Pancreas (tissue), 10 donors: ENCODE results near the gene TSSK2. TPM values are rescaled to one million over a fixed set of nuclear protein-coding genes. Genes with fewer than 3 reads are reported as not detected.

Experiments
- ATAC-seq, 4 donors: fragments of 200-7000 bp; cut with Tn5 transposase; one replicate each; pipeline versions ENCODE4 v1.8.0 to v1.9.1; 2020; ENCODE audit warnings: mild to moderate bottlenecking in 4 of 4, moderate library complexity in 4 of 4
- DNase-seq, 6 donors: peaks; one replicate each; pipeline ENCODE4 v3.0.0-alpha.2; 2020
- FAIRE-seq: peaks from 2 replicates; lab custom pipeline; 2012; peaks lifted over from hg19 to GRCh38; lab: Jason Lieb, UNC
- H3K27ac ChIP-seq, 4 donors: fragments of 200-600 bp; sonication (generic); 1 replicate in 3 of 4; 2 replicates in 1 of 4; pipeline versions ENCODE4 v1.5.0 to v1.8.0; 2020
- H3K27me3 ChIP-seq, 4 donors: fragments of 200-600 bp; one replicate each; pipeline ENCODE4 v1.8.0; 2021
- H3K36me3 ChIP-seq, 3 donors: fragments of 200-600 bp; sonication (generic) in 1 of 3; one replicate each; pipeline versions ENCODE4 v1.5.0 to v1.8.0; 2020 to 2021
- H3K4me1 ChIP-seq, 3 donors: fragments of 200-600 bp; one replicate each; pipeline ENCODE4 v1.8.0; 2021
- H3K4me3 ChIP-seq, 4 donors: fragments of 200-600 bp; sonication (generic) in 2 of 4; one replicate each; pipeline versions ENCODE4 v1.5.0 to v1.8.0; 2020 to 2021
- H3K9me3 ChIP-seq, 4 donors: fragments of 200-600 bp; one replicate each; pipeline ENCODE4 v1.8.0; 2021
- CTCF ChIP-seq, 4 donors: fragments of 200-600 bp; sonication (generic) in 3 of 4; IDR thresholded peaks; one replicate each; pipeline versions ENCODE4 v1.5.0 to v1.8.0; 2021; ENCODE audit warnings: antibody characterized with exemption in 4 of 4
- WGBS, 2 donors: extraction: QIAGEN DNeasy Blood & Tissue Kit; methylation state at CpG; one replicate each; pipeline ENCODE4 v1.1.7; 2013; 5-methylcytosine and 5-hydroxymethylcytosine counted together
- intact Hi-C, 3 donors: fragments of 100-400 bp; cut with DNase I; formaldehyde crosslinking; loops; one replicate each; pipeline versions ENCODE4 v1.11.1 to v1.14.2; 2022
- polyA plus RNA-seq, 2 donors: library from polyadenylated mRNA; stranded (reverse); fragments of 200-250 nt; gene quantifications; one replicate each; pipeline ENCODE4 v1.2.3, GENCODE V29; 2013
- total RNA-seq, 6 donors: library from RNA; stranded (reverse); fragmentation: NEBNext Ultra II Directional in 4 of 6; extraction: Animal tissue kit (Norgen Biotek cat#: 25700) in 4 of 6; gene quantifications; one replicate each; pipeline versions ENCODE4 v1.2.1 to v1.2.4, GENCODE V29; 2021 to 2023
- donor health status: healthy with polysubstance abuse.
- donor health status: DM: no; HTN: no; CAD: no; lungs with moderate emphysema.
- donor health status: DM: no; HTN: no; CAD: no.
- donor health status: control.
- donor health status: control.
- donor health status: Bipolar disorder and iron deficiency.
- donor health status: DM: yes; HTN: yes; CAD: no.
- donor health status: DM: no; HTN: no; CAD: no.
- donor health status: DM: no; HTN: no; CAD: no.
- donor health status: DM: yes; HTN: yes; CAD: no.

TSSK2 gene
- total and polyA plus RNA-seq, 8 donors: 0.08 to 0.31 (median 0.18) TPM; not detected in 4

- DNase-seq (peak in 3 of 6 donors; percentile 50 to 63 (median 51)), ATAC-seq (peak; percentile 62 to 76 (median 70)), FAIRE-seq (no peak)
- no peaks in the 10 kb centered on the region for H3K9me3 ChIP-seq
- 53 to 56% methylated on average over 3 of the region's 3 CpGs for WGBS, 2 donors
- no peaks in the 10 kb centered on the region for H3K36me3 ChIP-seq
- H3K4me3 ChIP-seq: no peak overlapping the region
- no peak for TF ChIP-seq CTCF (IDR thresholded peaks at IDR 0.05)
- no peaks in the 10 kb centered on the region for H3K27me3 ChIP-seq
- peaks cover 19 to 33% (median 24%) of the 10 kb centered on the region in 3 donors for H3K4me1 ChIP-seq
- peak overlapping the region; percentile 49 to 66 (median 58) for H3K27ac ChIP-seq
- intact Hi-C loops: no loop called here
Observed at GRCh38 chr22:19097518-19097917, 33.6 kb upstream of the TSSK2 start.

- H3K9me3 ChIP-seq: no peaks in the 10 kb centered on the region
- FAIRE-seq (no peak), ATAC-seq (peak; percentile 81 to 91 (median 84)), DNase-seq (peak in 4 of 6 donors; percentile 56 to 81 (median 69))
- H3K4me1 ChIP-seq: peaks cover 19 to 37% (median 24%) of the 10 kb centered on the region in 3 donors
- no peaks in the 10 kb centered on the region for H3K36me3 ChIP-seq
- 34 to 41% methylated on average over 4 of the region's 4 CpGs for WGBS, 2 donors
- H3K27me3 ChIP-seq: no peaks in the 10 kb centered on the region
- no peak for TF ChIP-seq CTCF (IDR thresholded peaks at IDR 0.05)
- peak overlapping the region; percentile 49 to 66 (median 58) for H3K27ac ChIP-seq
- H3K4me3 ChIP-seq: no peak overlapping the region
- intact Hi-C loops: no loop called here
Observed at GRCh38 chr22:19098157-19098556, 33.0 kb upstream of the TSSK2 start.

GRCh38 chr22:19103880-19104821, 27.0 kb upstream of the TSSK2 start:
- H3K9me3 ChIP-seq: no peaks in the 10 kb centered on the region
- H3K27me3 ChIP-seq: no peaks in the 10 kb centered on the region
- H3K36me3 ChIP-seq: no peaks in the 10 kb centered on the region
- peak overlapping the region; percentile 14 to 72 (median 57) for H3K27ac ChIP-seq
- H3K4me3 ChIP-seq: no peak overlapping the region
- 37% methylated on average over 5 of the region's 5 CpGs for WGBS, 2 donors
- intact Hi-C loops: no loop called here
- FAIRE-seq (no peak), DNase-seq (peak; percentile 65 to 90 (median 82)), ATAC-seq (peak; percentile 75 to 87 (median 80))
- no peak for TF ChIP-seq CTCF (IDR thresholded peaks at IDR 0.05)
- H3K4me1 ChIP-seq: peaks cover 18 to 34% (median 29%) of the 10 kb centered on the region in 3 donors

GRCh38 chr22:19105456-19105855, 25.7 kb upstream of the TSSK2 start:
- ATAC-seq (no peak), FAIRE-seq (no peak), DNase-seq (peak in 1 of 6 donors; percentile 54)
- peak overlapping the region; percentile 18 to 72 (median 57) for H3K27ac ChIP-seq
- peaks cover 22 to 42% (median 35%) of the 10 kb centered on the region in 3 donors for H3K4me1 ChIP-seq
- no peaks in the 10 kb centered on the region for H3K36me3 ChIP-seq
- WGBS, 2 donors: 73 to 97% methylated on average over 8 of the region's 8 CpGs
- intact Hi-C loops: no loop called here
- no peak overlapping the region for H3K4me3 ChIP-seq
- TF ChIP-seq CTCF (IDR thresholded peaks at IDR 0.05): no peak
- H3K27me3 ChIP-seq: no peaks in the 10 kb centered on the region
- H3K9me3 ChIP-seq: no peaks in the 10 kb centered on the region
